Sigmoid colon (tissue), 7 donors: ENCODE data around the gene DNAJC6. TPM values are rescaled to one million over a fixed set of nuclear protein-coding genes. Genes with fewer than 3 reads are reported as not detected.

Experiments used
- DNase-seq: peaks from one replicate; pipeline ENCODE4 v3.0.0-alpha.2; 2019
- H3K27ac ChIP-seq, 4 donors: fragments of 200-600 bp; sonication (generic); one replicate each; pipeline ENCODE4 v1.5.1; 2016 to 2019; ENCODE audit warnings: mild to moderate bottlenecking in 1 of 4
- H3K27me3 ChIP-seq, 3 donors: fragments of 200-600 bp; sonication (generic); one replicate each; pipeline ENCODE4 v1.5.1; 2019; ENCODE audit warnings: mild to moderate bottlenecking in 1 of 3
- H3K36me3 ChIP-seq, 4 donors: fragments of 200-600 bp; sonication (generic); one replicate each; pipeline ENCODE4 v1.5.1; 2016 to 2019
- H3K4me1 ChIP-seq, 4 donors: fragments of 200-600 bp; sonication (generic); one replicate each; pipeline ENCODE4 v1.5.1; 2017 to 2019
- H3K4me3 ChIP-seq, 4 donors: fragments of 200-600 bp; sonication (generic); one replicate each; pipeline ENCODE4 v1.5.1; 2017 to 2019; ENCODE audit warnings: mild to moderate bottlenecking in 2 of 4, moderate library complexity in 1 of 4
- H3K9me3 ChIP-seq, 4 donors: fragments of 200-600 bp in 3 of 4; sonication (generic) in 3 of 4; one replicate each; pipeline versions ENCODE4 v1.5.1 to v1.6.1; 2013 to 2019
- EP300 ChIP-seq, 4 donors: sonication (generic); formaldehyde crosslinking; IDR thresholded peaks; one replicate each; pipeline ENCODE4 v1.6.1; 2017; ENCODE audit warnings: antibody characterized with exemption in 4 of 4
- POLR2A ChIP-seq, 2 donors: fragments of 450-650 bp; IDR thresholded peaks; one replicate each; pipeline ENCODE4 v1.6.1; 2016; ENCODE audit warnings: antibody characterized with exemption in 2 of 2, mild to moderate bottlenecking in 2 of 2, moderate library complexity in 2 of 2
- POLR2AphosphoS5 ChIP-seq, 4 donors: sonication (generic); formaldehyde crosslinking; IDR thresholded peaks; one replicate each; pipeline ENCODE4 v1.6.1; 2017; ENCODE audit warnings: antibody characterized with exemption in 4 of 4
- WGBS, 2 donors: extraction: QIAGEN DNeasy Blood & Tissue Kit; methylation state at CpG; one replicate each; pipeline ENCODE4 v1.1.7; 2013; 5-methylcytosine and 5-hydroxymethylcytosine counted together
- intact Hi-C: fragments of 100-400 bp; cut with DNase I; formaldehyde crosslinking; loops from one replicate; pipeline ENCODE4 v1.15.1; 2023
- polyA plus RNA-seq, 3 donors: library from polyadenylated mRNA; stranded (reverse); fragments of 200-250 nt; gene quantifications; one replicate each; pipeline ENCODE4 v1.2.3, GENCODE V29; 2013
- total RNA-seq, 4 donors: library from RNA; depleted of rRNA; stranded (reverse); fragments of >200 nt; gene quantifications; one replicate each; pipeline ENCODE4 v1.1.0, GENCODE V29; 2016
- TF ChIP-seq, protein P1 (sequence below), 4 experiments: fragments of 450-650 bp in 3 of 4; fragments of 200-600 bp in 1 of 4; IDR thresholded peaks; one replicate each; pipeline ENCODE4 v1.5.1; 2016 to 2019; ENCODE audit warnings: antibody characterized with exemption in 4 of 4, mild to moderate bottlenecking in 3 of 4, moderate library complexity in 2 of 4
- donor health status: healthy with polysubstance abuse.
- donor health status: Bipolar disorder and iron deficiency.
- donor health status: healthy.

The DNAJC6 gene
- total and polyA plus RNA-seq, 7 donors = 0.23 to 7.1 (median 3.9) TPM

GRCh38 chr1:65278376-65279069, 30.8 kb upstream of the DNAJC6 start:
- TF ChIP-seq POLR2A (IDR thresholded peaks at IDR 0.05) (no peak), POLR2AphosphoS5 (IDR thresholded peaks at IDR 0.05) (no peak), EP300 (IDR thresholded peaks at IDR 0.05) (no peak)
- TF ChIP-seq, protein P1, sequence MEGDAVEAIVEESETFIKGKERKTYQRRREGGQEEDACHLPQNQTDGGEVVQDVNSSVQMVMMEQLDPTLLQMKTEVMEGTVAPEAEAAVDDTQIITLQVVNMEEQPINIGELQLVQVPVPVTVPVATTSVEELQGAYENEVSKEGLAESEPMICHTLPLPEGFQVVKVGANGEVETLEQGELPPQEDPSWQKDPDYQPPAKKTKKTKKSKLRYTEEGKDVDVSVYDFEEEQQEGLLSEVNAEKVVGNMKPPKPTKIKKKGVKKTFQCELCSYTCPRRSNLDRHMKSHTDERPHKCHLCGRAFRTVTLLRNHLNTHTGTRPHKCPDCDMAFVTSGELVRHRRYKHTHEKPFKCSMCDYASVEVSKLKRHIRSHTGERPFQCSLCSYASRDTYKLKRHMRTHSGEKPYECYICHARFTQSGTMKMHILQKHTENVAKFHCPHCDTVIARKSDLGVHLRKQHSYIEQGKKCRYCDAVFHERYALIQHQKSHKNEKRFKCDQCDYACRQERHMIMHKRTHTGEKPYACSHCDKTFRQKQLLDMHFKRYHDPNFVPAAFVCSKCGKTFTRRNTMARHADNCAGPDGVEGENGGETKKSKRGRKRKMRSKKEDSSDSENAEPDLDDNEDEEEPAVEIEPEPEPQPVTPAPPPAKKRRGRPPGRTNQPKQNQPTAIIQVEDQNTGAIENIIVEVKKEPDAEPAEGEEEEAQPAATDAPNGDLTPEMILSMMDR (IDR thresholded peaks at IDR 0.05) = no peak
- H3K27ac ChIP-seq = no peak overlapping the region

GRCh38 chr1:65279070-65279779, 30.1 kb upstream of the DNAJC6 start:
- H3K27ac ChIP-seq = no peak overlapping the region
- no peak for DNase-seq
- intact Hi-C loops = no loop called here
- no peaks in the 10 kb centered on the region for H3K27me3 ChIP-seq
- H3K4me3 ChIP-seq = no peak overlapping the region
- no peaks in the 10 kb centered on the region for H3K4me1 ChIP-seq
- no peaks in the 10 kb centered on the region for H3K36me3 ChIP-seq
- 64 to 78% methylated on average over 5 of the region's 5 CpGs for WGBS, 2 donors
- TF ChIP-seq, protein P1 (IDR thresholded peaks at IDR 0.05) = no peak
- TF ChIP-seq EP300 (IDR thresholded peaks at IDR 0.05) = no peak
- H3K9me3 ChIP-seq = no peaks in the 10 kb centered on the region

More at GRCh38 chr1:65278376-65279069, 30.8 kb upstream of the DNAJC6 start:
- WGBS, 2 donors = 75 to 79% methylated on average over 5 of the region's 5 CpGs
- H3K36me3 ChIP-seq = no peaks in the 10 kb centered on the region
- intact Hi-C loops = no loop called here
- no peaks in the 10 kb centered on the region for H3K4me1 ChIP-seq
- H3K4me3 ChIP-seq = no peak overlapping the region
- no peak for DNase-seq
- H3K27me3 ChIP-seq = no peaks in the 10 kb centered on the region
- H3K9me3 ChIP-seq = no peaks in the 10 kb centered on the region

- H3K4me1 ChIP-seq = no peaks in the 10 kb centered on the region
- H3K36me3 ChIP-seq = no peaks in the 10 kb centered on the region
- no peak for DNase-seq
- H3K9me3 ChIP-seq = no peaks in the 10 kb centered on the region
- H3K27me3 ChIP-seq = no peaks in the 10 kb centered on the region
- TF ChIP-seq POLR2A (IDR thresholded peaks at IDR 0.05) = no peak
- TF ChIP-seq, protein P1 (IDR thresholded peaks at IDR 0.05) = no peak
- TF ChIP-seq POLR2AphosphoS5 (IDR thresholded peaks at IDR 0.05) = no peak
- no peak for TF ChIP-seq EP300 (IDR thresholded peaks at IDR 0.05)
- no peak overlapping the region for H3K4me3 ChIP-seq
- H3K27ac ChIP-seq = no peak overlapping the region
- WGBS, 2 donors = 86 to 88% methylated on average over 6 of the region's 6 CpGs
- intact Hi-C loops = no loop called here
These were observed 27.5 kb upstream of the DNAJC6 start for GRCh38 chr1:65281846-65282245.

GRCh38 chr1:65284229-65284628, 25.1 kb upstream of the DNAJC6 start:
- Histone ChIP-seq H3K4me3 (no peak overlapping the region), H3K27ac (no peak overlapping the region), H3K36me3 (no peaks in the 10 kb centered on the region), H3K27me3 (no peaks in the 10 kb centered on the region), H3K4me1 (no peaks in the 10 kb centered on the region), H3K9me3 (no peaks in the 10 kb centered on the region)
- no peak for TF ChIP-seq EP300 (IDR thresholded peaks at IDR 0.05)
- no peak for TF ChIP-seq POLR2A (IDR thresholded peaks at IDR 0.05)
- TF ChIP-seq POLR2AphosphoS5 (IDR thresholded peaks at IDR 0.05) = no peak
- TF ChIP-seq, protein P1 (IDR thresholded peaks at IDR 0.05) = no peak
- 89 to 92% methylated on average over 3 of the region's 3 CpGs for WGBS, 2 donors
- no peak for DNase-seq
- intact Hi-C loops = no loop called here
